CD4-positive, alpha-beta T cell treated with Interleukin-17A for 1 hour (primary cell): ENCODE data around the gene CKMT1A.
"Not testable (repeated sequence)": the region's sequence is repeated elsewhere in the genome, so short reads cannot be mapped to it uniquely, and the experiment has no call there.

ENCODE experiments used
- DNase-seq: peaks from one replicate; pipeline ENCODE4 v3.0.0-alpha.2; 2020

CKMT1A gene

DNA sequence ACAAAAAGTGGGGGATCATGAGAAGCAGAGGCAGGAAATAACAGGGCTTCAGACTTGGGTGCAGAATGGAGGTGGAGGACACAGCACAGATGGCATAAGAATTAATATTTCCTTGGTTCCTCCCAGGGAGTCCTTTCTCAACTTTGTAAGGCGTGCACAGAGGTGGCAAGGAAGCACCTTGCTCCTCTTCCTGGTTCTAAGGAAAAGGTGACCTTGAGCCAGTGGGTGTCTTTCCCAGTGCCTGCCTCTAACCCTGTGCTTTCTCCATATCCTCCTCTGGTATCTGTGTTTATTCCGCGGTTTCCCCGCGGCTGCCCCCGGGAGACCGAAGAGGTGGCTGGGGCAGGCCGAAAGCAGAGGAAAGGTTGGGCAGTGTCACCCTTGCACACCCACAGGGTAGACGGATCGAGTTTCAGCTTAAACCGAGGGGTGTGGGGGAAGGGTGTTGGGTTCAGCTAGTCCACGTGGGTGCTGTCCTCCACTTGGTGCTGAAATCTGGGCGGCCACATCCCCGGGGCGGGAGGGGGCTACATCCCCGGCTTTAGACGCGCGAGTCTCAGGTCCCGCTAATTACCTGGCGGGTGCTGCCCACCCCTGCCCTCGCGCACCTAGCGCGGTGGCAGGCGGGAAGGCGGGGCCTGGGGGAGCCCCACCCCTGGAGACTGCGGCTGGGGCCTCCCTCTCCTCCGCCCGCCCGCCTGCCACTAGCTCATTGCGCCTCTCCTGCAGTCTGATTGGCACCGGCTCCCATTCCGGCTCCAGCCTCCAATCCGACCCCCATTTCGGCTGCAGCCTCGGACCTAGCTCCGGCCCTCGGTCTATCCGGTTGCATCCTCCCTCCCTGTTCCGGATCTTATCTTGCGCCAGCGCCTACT lies at the start of gene CKMT1A:
Gene CKMT1A, plus strand, starts transcription at position 712 of the 875 bp plus-strand sequence. CDS start 192 bp downstream, outside the sequence.
- DNase-seq: not testable (repeated sequence)

DNA sequence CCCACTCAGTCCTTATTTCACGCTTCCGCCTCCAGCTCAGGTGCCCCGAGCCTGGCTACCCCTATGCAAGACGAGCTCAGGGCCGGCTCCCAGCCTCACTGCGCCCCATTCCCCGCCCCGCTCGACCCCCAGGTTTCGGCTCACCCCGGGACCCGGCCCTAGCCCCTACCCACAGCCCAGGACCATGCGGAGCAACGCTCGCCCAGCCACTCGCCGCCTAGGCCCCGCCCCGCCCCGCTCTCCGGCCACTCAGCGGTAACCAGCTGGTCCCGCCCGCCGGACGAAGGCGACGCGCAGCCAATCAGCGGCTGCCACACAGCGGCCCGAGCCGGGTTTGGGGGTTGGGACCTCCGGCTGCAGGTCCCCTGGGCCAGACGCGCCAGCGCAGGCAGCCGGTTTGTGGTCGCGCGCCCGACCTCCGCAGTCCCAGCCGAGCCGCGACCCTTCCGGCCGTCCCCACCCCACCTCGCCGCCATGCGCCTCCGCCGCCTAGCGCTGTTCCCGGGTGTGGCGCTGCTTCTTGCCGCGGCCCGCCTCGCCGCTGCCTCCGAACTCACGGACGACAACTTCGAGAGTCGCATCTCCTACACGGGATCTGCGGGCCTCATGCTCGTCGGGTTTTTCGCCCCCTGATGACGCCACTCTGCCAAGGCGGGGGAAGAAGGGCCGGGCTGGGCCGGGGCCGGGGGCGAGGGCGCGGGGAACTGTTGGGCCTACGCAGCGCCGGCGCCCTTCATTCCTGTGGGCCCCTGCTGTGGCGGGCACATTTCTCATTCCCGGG lies 44.8 kb upstream of the CKMT1A start, which contains the start of gene CATSPER2:
Gene CATSPER2, minus strand, starts transcription at position 196 of the 781 bp plus-strand sequence. CDS start 783 bp downstream, outside the sequence.
- DNase-seq: no peak

DNA sequence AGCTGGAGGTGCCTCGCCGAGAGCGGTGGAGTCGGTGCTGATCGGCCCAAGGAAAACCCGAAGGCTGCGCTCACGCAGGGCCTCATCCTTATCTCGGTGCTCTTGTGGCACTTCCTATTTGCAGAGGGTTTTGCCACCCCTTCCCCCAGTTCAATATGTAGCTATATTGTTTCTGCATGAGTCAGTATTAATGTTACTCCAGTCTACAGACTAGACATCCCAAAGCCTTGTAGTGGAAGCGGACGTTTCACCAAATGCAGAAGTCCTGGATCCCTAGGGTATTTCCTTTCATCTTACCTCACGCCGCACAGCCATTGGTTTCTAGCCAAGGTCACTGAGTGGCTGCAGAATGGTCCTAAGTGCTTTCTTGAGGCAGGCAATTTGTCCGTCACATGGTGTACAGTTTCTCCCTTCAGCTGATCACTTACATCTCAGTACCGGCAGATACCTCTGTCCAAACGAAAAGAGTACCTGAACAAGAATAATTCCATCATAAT lies 44.2 kb upstream of the CKMT1A start:
- not testable (repeated sequence) for DNase-seq

DNA sequence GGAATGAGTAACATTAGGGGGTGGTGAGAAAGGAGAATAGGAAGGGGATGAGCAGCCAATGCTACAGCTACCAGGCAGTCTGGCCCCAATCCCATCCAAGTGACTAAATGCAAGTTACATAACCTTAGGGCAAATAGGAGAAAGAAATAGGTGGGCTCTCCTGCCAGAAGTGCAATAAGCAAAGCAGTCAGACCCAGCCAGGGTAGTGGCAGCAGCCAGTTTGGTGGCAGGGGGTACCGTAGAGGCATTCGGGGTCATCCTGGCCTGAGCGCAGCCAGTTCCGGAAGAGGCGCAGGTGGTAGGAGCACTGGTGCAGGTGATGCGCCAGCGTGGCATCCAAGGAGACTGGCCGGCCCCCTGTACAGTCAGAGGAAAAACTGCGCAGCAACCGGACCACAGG lies 33.9 kb upstream of the CKMT1A start:
- DNase-seq: not testable (repeated sequence)

DNA sequence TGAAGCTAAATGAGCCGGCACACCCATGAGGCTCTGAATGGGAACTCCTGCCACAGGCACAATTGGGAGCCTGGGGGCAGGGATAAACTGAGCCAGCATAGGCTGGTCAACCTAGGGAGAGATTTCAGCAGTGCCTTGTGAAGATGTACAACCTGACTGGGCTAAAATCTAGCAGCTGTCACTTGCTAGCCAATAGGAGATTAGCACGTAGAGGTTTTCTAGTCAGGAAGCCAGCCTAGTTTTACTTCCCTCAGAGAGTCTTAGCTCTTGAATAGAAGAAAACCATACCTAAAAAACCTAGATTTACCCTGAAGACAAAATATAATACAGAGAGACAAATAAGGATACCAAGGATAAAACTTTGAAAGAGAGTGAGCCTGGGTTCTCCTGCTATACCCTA lies 31.4 kb upstream of the CKMT1A start:
- not testable (repeated sequence) for DNase-seq

DNA sequence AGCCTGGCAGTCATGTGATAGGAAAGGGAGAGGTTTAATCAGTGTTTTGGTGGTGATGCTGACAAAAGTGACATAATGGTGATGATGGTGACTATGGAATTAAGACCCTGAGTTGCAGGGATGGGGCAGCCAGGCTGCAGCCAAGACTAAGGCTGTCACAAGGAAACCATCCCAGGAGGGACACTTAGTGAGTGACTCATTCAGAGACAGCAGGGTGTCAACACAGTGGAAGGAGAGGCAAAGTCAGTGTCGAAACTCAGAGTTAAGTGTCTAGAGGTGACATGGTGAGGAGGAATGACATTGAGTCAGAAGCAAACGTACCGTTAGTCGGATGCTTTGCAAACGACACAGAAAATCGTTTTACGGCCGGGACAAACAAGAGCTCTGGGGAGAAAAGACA lies 30.3 kb upstream of the CKMT1A start:
- not testable (repeated sequence) for DNase-seq

DNA sequence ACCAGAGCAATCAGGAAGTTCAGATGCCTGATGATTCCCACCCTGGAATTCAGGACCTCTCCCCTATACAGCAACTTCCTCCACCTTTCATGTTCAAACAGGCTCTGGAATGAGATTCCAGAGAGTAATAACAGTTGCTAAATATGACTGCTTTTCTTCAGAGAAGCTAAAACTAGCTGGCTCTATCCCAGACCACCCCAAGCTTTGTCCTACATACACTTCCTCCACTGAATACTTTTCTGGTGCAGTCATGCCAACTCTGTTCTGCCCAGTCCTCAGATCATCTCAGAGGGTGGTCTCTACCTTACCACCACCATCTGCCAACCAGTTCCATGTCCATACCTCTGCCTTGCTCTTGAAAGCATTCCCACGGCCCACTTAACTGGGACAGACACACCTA lies 27.5 kb upstream of the CKMT1A start:
- not testable (repeated sequence) for DNase-seq

DNA sequence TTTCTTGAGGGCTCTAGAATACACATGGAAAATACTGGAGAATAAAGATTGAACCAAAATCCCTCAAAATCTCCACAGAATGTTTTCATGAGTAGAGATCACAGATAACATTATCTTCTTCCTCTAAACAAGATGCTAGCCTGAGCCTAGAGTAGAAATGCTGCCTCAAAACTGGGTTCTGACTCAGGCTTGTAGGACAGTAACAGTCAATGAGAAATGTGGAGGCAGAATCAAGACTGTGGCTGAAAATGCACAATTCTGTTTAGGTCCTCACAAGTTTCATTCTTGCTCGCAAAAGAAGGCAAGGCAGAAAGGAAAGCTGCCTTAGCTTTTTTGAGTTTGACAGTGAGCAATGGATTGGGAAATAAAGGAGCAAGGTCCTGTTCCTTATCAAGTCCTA lies 19.5 kb upstream of the CKMT1A start:
- not testable (repeated sequence) for DNase-seq

DNA sequence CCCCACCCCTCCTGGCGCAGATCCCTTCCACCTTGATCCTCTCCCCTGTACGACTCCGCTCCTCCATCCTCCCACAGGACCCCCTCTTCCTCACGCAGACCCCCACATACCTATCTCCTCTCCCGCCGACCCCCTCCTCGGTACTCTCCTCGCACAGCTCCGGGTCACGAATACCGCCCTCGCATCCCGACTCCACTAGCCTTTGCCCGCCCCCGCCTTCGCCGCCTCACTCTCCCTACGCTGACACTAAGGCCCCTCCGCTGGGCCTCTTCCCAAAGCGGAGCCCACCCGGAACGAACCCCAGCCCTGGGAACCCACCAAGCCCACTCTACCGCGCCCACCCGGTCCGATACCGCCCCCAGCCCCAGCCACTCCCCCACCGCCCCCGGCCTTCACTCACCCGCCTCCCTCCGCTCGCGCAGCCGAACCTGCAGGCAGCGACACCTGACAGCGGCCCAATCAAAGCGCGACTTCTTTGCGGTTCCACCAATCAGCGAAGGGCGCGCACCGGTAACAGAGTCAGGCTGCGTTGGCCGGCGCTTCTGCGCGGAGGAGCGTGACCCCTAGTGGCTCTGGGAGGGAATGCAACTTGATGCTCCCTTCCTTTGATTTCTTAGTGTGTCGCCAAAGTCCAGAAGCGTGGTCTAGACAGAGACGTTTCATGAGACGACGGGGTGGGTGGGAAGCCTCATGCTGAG lies 3.9 kb upstream of the CKMT1A start:
- DNase-seq: not testable (repeated sequence)

DNA sequence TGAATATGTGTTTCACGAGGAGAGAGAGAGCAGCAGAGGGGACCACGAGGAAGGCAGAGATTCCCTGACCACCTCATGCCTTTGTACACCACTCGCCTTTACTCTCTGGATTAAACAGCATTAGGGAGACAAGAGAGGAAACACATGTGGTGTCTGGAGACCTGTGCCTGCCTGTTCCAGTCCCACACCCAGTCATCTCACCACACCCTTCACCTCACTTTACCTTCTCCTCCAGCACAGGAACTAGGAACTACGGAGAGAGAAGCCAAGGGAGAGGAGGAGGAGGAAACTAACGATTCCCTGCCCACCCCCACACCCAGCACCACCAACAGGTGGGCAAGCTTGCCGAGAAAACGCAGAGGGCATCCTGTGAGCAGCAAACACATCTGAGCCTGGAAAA lies 980 bp upstream of the CKMT1A start:
- DNase-seq: not testable (repeated sequence)

DNA sequence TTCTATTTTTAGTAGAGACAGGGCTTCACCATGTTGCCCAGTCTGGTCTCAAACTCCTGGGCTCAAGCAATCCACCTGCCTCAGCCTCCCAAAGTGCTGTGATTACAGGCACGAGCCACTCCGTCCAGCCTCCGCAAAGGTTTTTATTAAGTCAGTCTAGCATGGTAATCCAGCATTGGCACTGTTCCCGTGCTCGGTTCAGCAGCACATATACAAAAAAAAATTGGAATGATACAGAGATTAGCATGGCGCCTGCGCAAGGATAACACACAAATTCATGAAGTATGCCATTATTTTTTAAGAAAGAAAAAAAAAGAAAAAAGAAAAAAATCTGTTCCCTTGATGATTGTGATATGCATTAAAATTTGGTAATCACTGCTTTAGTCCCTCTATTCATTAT lies 8.5 kb downstream of the CKMT1A start:
- DNase-seq: no peak

DNA sequence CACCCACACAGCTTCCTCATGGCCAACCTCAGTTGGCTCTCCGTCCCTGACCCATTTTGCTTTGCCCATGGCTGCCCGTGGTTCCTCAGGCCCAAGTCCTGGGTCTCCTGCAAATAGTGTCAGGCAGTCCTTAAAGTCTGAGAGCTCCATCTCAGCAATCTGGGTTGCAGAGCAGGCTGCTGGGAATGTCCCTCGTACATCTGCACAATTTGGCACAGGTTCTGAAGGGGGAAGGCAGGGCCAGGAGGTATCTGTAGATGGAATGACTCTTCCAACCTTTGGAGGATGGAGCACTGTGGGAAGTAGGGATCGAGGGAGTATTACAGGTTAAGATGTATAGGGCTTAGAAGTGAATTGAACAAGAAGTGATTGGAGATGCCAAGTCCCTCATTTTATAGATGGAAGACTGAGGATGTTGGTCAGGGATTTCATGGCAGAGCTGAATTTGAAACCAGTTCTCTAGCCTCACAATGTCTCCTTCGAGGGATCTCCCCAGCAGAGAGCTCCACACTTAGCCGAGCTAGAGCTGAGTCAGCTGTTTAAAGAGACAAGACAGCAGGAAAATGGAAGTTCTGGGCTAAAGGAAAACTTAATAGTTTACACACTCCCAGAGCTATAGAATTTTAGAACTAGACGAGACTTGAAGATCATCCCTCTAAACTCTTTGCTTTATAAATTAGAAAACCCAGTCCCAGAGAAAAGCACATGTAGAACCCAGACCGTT lies 9.2 kb downstream of the CKMT1A start:
- DNase-seq: no peak

DNA sequence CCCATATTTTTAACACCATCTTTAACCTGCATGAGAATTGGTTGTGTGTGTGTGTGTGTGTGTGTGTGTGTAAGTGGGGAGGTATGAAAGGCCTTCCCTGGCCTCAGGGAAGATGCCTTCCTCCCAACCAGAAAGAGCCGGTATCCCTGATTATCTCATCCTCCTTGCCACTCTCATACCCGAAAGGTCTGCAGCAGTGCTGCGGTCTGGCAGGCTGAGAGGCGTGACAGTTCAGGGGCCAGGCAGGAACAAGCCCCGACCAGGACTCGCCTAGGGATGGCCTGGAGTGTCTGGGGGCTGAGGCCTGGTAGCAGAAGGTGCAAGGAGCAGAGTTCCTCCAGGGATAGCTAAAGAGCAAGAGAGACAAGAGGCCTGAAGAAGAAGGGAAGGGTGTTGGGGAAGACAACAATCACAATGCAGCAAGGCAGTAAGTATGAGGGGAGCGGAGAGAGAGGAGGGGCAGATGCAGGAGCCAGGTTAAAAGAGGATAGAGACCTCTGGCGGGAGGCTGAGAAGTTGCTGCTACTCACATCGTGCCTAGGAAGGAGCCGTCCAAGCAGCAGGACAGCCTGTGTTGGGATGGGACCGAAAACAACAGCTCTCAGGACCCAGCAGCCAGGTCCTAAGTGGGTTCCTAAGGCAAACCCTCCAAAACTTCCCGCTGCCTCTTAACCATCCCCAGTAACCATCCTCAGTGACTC lies 16.9 kb downstream of the CKMT1A start:
- not testable (repeated sequence) for DNase-seq

DNA sequence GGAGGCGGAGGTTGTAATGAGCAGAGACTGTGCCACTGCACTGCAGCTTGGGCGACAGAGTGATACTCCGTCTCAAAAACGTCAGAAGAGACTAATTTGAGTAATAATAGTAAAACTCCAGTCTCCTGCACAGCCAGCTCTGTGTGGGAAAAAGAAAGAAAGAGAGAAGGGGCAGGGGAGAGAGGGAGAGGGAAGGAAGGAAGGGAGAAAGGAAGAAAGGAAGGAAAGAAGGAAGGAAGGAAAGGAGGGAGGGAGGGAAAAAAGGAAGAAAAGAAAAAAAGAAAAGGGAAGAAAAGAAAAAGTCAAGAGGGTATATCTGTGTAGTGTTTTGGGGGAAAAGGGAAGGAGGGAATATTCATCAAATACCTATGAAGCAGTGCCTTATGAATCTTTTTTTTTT lies 29.5 kb downstream of the CKMT1A start:
- no peak for DNase-seq

DNA sequence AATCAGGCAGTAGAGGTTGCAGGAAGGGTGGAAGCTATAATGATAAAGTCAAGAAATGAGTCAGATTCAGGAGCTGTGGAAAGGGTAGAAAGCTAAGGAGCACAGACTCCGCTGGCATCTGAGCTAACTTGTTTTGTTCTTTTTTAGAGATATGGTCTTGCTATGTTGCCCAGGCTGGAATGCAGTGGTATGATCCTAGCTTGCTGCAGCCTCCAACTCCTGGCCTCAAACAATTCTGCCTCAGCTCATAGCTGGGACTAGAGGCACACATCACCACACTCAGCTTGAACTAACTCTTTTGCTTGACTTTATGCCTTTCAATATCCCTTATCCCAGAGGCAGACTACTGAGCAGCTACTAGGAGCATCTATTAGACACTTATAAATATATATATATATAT lies 32.6 kb downstream of the CKMT1A start:
- DNase-seq: not testable (repeated sequence)

DNA sequence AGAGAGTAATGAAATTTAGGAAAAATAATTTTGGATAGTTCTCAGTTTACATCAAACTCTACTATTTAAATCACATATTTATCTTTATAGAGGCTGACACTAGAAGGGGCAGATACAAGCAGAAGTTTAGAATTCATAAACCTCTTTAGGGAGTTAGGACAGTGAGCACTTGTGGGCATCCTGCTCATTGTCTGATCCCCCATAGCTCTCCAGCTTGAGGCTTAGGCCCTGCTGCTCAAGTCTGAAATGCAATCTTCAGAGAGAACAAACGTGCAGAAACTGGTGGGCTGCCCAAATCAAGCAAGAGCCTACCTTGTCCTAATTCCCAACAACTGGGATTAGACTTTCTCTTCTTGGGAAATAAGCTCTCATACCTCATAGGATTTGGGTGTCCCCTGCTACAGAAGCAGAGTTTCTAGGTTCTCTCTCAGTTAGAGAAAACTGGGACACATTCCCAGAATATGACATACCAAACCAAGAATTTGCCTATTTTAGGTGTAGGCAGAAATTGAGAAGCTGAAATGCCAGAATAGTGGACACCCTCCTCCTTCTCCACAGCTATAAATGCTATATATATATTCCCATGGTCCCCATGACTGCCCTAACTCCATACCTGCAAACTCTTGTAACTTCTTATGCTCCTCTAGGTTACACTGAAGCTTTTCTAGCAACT lies 34.5 kb downstream of the CKMT1A start:
- DNase-seq: not testable (repeated sequence)

DNA sequence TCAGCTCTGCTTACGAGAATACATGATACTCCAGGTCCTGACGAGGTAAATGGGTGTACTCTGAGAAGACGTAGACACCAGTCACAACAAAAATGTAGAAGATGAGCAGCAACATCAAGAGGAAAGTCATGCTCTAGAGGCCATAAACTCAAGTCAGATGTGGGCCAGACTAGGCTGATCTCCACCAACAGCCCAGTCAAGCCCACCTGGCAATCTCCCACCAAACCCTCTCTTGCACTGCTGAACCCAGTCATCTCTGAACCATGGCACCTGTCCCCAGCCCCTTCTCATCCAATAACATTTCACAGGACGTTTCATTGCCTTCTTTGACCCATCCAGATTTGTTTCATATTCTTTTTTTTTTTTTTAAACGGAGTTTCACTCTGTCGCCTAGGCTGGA lies 41.8 kb downstream of the CKMT1A start:
- DNase-seq: no peak

DNA sequence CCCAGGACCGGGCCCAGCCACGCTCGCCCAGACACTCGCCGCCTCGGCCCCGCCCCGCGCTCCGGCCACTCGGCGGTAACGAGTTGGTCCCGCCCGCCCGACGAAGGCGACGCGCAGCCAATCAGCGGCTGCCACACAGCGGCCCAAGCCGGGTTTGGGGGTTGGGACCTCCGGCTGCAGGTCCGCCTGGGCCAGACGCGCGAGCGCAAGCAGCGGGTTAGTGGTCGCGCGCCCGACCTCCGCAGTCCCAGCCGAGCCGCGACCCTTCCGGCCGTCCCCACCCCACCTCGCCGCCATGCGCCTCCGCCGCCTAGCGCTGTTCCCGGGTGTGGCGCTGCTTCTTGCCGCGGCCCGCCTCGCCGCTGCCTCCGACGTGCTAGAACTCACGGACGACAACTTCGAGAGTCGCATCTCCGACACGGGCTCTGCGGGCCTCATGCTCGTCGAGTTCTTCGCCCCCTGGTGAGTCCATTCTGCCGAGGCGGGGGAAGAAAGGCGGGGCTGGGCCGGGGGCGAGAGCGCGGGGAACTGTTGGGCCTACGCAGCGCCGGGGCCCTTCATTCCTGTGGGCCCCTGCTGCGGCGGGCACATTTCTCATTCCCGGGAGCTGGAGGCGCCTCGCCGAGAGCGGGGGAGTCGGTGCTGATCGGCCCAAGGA lies 52.7 kb downstream of the CKMT1A start, which contains the start of gene PDIA3:
Gene PDIA3, plus strand, starts transcription at position 194 of the 658 bp plus-strand sequence. Its CDS starts 102 bp downstream, at position 296.
- peak; percentile 89 for DNase-seq

DNA sequence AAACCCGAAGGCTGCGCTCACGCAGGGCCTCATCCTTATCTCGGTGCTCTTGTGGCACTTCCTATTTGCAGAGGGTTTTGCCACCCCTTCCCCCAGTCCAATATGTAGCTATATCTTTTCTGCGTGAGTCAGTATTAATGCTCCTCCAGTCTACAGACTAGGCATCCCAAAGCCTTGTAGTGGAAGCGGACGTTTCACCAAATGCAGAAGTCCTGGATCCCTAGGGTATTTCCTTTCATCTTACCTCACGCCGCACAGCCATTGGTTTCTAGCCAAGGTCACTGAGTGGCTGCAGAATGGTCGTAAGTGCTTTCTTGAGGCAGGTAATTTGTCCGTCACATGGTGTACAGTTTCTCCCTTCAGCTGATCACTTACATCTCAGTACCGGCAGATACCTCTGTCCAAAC lies 53.2 kb downstream of the CKMT1A start:
- DNase-seq: peak; percentile 49

DNA sequence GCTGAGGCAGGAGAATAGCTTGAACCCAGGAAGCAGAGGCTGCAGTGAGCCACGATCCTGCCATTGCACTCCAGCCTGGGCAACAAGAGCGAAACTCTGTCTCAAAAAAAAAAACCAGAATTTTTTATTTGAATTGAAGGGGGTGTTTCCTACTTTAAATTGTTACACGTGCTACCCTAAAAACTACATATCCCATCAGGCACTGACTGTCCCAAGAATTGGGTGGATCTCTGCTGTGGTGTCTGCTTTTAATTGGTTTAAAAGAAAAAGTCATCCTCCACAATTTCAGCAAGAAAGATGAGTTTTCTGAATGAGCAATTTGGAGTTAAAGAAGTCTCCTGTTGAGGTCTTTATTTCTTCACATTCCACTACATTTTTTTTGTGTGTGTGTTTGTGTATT lies 54.7 kb downstream of the CKMT1A start:
- peak; percentile 67 for DNase-seq
